Activated CD4-positive, alpha-beta T cell treated with anti-CD3 and anti-CD28 coated beads, Interleukin-2, amount 50 U/mL, for 1 hour (primary cell): ENCODE measurements around the gene KCNQ1.

Experiments used
- DNase-seq: peaks from one replicate; pipeline ENCODE4 v3.0.0-alpha.2; 2020

The KCNQ1 gene

DNA sequence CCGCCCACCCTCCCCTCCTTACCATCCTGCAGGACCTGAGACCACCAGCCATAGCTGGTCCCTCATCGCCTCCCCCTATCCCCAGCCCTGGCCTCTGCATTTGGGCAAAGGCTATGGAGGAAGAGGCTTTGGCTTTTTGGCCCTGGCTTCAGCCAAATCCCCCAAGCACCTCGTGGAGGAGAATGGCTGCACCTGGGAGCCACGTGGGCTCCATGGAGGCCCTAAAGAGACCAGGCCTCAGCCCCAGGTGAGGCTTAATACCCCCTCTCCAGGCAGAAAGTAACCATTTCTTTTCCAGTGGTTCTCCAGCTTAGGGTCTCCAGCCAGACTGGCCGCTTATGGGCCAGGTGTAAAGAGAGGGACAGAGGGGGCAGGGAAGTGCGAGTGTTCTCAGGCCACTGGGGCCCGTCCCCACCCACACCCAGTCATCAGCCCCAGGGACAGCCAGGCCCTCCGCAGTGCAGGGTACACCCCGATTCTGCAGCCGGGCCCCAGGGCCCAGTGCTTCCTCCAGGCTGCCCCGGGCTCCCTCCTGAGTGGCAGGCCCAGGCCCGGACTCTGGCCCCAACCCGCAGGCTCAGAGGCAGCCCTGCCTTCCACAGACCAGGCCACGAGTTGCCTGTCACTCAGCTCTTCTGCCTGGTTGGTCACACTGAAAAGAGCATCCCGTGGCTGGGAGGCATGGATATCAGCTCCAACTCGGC lies 414.3 kb downstream of the KCNQ1 start:
- DNase-seq: no peak

DNA sequence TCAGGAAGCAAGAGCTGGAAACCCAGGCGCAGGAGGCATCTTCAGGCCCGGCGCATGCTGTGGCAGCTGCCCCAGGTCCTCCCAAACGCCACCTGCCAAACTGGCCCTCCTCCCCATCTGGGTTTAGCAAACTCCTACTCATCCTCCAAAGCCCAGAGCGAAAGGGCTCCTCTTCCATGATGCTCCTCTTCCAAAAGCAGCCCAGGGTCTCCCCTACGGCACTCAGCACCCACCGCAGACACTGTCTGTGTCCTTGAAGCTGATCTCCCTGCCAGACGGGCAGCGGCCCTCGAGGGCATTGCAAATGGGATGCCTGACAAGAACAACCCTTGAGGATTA lies 414.9 kb downstream of the KCNQ1 start:
- no peak for DNase-seq

DNA sequence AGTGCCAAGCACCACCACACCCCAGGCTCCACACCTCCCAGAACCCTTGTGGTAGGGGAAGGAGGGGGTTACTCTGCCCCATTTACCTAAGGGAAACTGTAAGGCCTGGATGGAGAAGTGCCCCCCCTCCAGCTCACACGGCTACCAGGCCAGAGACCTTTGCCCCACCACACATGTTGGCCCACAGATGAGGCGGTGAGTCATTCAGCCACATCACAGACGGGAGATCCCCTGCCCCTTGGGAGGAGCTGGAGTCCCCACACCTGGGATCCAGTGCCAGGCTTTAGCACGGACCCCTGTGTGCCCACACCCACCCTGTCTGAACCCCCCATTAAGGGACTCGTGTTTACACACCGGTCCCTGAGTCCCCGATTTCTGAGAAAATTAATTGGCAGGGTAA lies 415.8 kb downstream of the KCNQ1 start:
- no peak for DNase-seq

DNA sequence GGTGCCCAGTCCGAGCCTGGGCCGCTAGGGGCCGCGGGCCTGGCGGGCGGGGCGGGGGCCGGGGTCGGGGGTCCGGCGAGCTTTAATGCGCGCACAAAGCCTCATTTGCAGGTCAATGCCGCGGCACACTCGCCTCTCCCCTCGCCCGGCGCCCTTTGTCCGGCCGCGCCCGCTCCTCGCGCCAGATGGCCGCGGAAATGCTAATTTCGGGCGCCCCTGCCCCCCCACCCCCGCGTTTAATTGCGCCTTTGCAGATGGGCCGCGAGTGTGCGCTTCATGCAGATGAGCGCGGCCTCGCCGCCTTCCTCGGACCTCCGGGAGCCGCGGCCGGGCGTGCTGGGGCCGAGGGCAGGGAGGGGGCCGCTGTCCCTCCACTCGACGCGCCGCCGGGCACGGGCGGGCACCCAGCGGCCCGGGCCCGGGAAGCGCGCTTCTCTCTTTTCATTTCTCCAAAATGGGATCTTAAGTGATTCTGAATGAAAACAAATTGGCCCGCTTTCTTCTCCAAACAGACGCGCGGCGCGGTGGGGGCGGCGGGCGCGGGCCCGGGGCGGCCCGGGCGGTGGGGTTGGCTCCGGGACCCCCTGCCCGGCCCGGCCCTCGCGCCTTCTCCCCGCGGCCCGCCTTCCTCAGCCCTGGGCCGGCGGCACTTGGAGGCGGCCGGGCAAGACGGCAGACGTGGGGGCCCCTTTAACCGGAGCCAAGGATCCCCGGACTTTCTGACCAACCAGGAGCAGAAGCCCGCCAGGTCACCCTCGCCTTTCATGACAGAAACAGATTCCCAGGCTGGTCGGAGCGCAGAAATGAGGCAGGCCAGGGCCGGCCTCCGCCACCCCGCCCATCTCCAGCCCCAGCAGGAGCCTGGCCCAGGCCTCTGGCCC lies 417.8 kb downstream of the KCNQ1 start:
- no peak for DNase-seq

DNA sequence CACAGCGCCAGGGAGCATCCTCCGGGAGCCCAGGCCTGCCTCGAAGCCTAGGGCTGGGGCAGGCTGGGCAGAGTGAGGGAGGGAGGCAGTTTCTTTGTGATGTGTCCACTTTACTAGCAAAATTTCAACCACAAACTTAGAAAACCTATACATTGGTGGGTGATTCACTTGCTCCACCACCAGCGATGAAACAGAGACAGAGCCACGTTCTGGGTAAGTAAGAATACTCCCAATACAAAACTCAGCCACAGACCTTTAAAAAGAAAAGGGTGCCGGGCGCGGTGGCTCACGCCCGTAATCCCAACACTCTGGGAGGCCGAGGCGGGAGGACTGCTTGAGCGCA lies 418.4 kb downstream of the KCNQ1 start:
- no peak for DNase-seq

DNA sequence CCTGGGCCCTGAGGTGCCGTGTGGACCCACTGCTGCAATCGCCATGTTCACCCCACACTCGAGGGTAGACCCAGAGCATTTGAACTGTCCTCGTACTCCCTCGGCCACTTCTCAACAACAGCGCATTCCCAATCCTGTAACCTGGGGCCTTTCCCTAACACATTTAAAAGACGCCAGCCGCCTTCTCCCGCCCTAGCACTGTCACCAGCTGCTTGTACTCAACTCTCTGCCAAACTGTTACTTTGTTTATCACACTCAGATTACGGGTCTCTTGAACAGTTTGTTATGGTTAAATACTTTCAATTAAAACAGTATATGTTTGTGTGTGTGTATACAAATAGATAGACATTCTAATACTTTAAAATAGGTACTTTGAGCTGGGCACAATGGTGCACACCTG lies 420.1 kb downstream of the KCNQ1 start:
- no peak for DNase-seq

DNA sequence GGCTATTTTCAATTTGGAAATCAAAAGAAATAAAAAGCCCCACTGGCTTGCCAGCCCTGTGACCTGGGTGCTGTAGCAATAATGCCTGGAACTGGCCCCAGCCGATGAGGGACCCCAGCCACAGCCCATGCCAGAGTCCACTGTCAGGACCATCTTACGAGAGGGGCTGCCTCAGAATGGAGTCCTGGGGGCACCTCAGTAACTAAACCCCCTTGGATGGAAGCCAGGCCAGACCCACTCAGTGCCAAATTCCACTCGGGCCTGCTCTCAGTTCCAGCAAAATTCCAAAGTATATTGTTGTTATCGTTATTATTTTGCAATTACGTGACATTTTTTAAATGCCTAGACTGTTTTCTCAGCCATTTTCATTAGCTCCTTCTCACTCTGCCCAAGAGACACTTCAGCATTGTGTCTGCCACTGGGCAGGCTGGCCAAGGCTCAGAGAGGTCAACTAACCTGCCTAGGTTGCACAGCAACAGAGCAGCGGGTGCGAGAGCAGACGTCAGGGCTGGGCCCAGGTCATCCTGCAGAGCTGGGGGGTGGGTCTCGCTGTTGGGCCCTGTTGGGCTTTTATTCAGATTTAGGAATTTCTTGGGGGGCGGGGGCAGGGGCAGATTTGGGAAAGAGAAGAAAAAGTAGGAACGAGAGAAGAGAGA lies 421.2 kb downstream of the KCNQ1 start:
- no peak for DNase-seq

DNA sequence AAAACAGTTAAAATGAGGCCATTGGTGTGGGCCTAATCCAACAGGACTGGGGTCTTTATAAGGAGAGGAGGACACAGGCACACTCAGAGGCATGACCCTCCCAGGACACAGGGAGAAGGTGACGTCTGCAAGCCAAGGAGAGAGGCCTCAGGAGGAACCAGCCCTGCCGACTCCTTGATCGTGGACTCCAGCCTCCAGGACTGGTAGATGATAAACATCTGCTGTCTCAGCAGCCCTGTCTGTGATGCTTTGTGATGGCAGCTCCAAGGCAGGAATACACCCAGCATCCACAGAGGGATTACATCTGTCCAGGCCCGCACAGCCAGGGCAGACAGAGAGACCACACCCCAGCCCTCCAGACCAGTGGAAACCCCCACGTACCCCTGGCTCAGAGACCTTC lies 422.3 kb downstream of the KCNQ1 start:
- no peak for DNase-seq

DNA sequence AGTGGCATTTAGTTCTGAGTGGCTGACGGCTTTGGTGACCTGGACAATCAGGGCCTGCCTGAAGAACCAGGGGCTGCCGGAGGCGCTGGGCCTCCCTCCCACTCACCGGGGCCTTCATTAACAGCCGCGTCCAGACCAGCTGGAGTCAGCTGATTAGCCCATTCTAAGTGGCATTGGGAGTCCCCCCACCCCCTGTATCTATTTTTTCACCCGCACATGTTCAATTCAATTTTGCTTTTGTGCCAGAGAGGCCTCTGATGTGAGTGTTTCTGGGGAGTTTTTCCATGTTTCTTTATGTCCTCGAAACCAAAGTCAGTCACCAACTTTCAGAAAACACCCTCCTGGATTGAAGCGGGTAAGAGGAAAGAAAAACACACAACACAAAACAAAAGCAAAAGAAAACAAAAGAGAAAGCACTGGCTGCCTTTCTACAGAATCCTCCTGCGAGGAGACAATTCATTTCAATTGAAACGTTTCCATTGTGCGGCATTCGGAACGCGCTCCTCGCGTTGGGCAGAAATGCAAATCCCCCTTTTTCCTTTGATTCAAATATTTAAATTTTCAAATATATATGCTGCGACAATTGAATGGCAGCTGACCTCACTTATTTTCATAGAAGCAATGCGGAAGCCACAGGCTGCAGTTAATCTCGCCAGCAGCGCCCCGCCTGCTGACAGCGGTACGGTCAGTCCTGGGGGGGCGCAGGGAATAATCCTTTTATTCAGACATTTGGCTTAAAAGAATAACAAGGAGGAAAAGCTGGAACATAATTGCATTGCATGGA lies 423.1 kb downstream of the KCNQ1 start:
- DNase-seq: no peak

DNA sequence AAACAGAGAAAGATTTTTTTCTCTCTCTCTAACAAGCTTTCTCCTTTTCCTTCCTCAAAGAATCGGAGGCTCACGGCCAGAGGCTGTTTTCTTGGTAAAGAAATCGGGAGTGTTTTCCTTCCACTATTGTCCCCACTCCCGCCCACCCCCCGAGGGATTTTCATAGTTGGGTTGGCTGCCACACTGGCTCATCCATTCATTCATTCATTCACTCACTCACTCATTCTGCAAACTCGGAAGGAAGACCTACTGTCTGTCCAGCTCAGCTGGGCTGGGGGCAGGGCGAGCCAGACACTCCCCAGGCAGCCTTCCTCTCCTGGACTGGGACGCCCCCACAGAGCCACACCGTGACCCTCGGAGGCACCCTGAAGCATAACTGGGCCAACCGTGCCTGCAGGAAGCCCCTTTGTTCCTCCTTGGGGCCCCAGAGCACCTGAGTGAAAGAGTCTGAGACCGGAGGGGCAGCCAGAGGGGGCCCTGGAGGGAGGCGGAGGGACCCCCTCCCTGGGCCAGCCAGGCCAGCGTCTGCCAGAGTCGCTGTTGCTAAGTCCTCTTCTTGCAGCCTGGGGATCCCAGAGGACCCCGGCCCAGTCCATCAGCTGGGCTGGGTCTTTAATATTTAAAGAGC lies 423.8 kb downstream of the KCNQ1 start:
- no peak for DNase-seq

DNA sequence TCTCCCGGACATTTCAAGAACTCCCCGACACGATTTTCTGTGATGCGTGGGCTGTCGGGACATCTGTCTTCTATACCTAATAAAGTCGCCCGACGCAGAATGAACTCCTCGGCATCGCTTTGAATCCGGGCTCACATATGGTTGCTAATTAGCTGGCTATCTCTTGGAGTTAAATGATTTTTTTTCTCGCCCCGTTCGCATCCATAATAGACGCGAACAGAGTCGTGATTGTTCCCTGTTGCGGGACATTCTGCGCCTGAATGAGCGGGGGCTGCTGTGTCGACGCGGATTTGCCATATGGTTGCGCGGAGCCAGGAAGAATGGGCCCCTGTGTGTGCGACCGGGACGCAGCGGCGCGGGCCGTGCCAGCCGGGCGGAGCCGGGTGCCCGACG lies 424.3 kb downstream of the KCNQ1 start:
- DNase-seq: no peak

DNA sequence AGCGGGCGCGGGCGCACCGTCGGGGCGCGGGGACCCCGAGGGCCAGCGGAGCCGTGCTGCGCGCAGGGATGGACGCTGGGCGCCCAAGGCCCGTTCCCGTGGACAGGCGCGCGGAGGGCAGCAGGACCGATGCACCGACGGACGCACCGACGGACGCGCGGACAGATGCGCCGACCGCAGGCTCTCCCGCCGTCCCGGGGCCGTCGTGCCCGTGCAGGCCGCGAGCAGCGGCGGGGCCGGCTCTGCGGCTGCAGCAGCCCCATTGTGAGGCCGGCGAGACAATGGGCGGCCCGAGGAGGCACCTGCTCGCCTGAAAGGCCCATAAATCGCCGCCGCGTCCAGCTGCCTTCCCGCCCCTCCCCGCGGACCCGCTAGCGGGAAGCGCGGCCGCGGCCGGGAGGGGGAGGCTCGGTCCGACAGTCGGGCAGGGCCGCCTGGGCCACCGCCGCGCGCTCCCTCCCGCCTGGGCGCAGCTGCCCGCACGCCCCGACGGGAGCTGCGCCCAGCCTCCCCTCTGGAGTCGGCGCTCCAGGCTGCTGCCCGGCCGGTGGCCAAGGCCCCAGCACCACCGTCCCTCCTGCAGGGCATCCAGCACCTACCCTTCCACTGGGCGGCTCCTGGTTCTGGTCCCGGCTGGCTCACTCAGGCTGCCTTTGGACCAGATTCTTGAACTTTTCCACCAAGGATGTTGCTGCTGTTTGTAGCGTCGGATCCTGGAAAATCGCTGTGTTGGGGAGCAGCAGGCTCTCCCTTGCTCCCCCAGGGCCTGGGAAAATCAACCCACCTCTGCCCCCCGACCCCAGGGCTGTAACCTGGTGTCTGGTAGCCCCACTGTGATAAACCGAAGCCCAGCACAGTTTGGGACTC lies 425.0 kb downstream of the KCNQ1 start:
- DNase-seq: no peak

DNA sequence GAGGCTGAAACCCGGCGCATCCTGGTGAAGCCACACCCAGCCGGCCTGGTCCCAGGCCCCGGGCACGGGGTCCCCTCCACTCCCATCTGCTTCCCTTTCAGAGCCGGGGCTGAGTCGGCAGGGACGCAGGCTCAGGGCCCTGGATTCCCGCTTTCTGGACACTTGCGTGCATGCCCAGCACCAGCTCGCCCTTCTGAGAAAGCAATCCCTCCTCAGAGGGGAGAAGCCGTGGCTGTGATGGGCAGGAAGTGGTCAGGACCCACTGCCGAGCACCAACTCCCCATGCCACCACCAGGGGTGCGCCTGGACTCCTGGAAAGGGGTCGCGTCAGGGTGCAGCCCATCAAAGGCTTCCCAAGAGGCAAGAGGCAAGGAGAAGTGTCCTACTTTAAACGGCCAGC lies 425.7 kb downstream of the KCNQ1 start:
- DNase-seq: no peak

DNA sequence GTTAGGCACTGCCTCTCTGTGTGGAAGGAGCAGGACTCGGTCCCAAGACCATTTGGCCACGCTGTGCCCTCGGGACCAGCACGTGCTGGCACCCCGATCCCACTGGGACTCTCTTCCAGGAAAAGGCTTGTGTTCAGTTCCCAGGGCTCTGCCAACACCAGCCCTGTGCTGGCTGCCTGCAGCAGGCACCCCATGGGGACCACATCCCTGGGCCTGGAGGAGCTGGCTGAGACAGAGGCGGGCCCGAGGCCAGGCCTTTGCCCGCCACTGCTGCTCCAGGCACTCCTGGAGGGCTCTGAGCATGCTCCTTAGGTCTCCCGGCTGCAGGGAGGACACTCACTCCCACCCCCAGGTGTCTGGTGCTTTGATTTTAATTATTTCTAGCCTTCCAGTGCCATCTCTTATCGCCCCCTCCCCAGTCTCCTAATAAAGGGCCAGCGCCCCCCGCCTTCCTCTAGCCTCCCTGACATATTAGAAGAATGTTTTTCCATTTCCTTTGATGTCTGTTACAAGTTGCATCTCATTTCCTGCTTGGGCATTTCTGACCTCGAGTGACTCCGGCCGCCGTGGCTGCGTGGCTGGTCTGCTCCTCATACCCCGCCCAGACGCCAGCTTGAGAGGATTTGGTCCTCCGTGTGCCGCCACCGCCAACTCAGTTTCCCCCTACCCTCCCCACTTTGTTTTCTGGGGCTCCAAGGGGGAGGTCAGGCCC lies 426.3 kb downstream of the KCNQ1 start:
- DNase-seq: no peak

DNA sequence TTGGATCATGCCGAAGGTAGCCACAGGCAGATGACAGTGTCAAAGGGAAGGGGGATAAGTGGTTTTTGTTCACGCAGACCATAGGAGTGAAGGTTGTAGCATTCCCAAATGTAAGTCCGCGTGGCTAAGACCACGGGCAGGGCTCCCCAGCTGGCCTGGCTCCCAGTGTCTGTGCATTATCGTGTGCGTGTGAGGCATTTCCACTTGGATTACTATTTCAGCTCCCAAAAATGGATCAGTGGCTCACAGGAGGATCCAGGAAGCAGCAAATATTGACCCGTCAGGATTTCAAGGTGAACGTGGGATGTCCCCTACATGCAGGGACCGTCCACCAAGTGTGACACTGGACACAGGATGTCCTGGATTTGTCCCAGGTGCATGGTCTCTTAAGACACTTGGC lies 430.2 kb downstream of the KCNQ1 start:
- no peak for DNase-seq

DNA sequence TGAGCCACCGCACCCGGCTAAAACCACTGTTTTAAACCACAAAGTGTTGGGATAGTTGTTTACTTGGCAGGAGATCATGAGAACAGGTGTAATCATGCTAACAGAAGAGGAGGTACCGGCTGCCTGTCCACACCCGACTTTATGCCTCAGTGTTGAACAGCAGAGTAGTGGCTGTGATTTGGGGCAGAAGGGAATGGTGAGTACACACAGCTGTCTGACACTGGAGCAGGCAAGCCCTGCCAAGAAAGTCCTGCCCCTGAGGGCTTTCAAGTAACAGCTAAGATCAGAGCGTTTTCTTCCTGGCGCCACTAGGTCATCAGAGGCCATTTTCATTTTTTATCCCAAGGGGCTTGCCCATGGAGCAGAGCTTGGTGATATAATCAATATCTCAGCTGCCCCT lies 432.7 kb downstream of the KCNQ1 start:
- no peak for DNase-seq

DNA sequence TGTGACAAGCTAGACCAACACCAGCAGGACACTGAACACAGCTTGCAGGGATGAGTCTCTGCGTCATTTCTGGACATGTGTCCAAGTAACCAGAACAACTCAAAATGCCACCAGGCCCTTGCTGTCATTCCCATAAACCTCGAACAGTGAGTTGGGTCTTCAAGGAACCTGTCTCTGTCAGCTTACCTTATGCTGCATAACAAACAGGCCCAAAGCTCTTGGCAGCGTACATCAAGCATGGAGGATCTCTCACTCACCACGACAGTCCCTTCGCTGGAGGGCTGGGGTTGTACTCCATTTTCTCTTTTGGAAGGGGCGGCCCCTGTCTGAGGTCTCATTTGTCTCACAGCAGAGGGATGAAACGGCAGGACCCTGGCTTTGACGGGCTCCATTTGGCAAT lies 434.0 kb downstream of the KCNQ1 start:
- DNase-seq: no peak

DNA sequence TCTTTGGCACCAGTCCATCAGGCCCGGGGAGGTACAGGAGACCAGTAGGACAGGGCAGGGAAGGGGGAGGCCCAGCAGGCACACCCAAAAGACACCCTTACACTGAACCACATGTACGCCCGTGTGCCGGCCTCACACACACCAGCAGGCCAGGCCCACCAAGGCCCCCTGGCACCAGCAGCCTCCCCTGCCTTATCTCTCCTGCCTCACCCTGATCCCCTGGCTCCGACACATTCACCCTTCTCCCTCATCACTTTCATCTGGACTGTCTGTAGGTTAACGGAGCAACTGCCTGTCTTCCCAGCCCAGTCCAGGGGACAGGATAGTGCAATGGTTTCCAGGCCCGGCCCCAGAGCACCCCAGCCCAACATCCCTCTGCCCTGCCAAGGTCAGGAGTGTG lies 435.8 kb downstream of the KCNQ1 start:
- no peak for DNase-seq

DNA sequence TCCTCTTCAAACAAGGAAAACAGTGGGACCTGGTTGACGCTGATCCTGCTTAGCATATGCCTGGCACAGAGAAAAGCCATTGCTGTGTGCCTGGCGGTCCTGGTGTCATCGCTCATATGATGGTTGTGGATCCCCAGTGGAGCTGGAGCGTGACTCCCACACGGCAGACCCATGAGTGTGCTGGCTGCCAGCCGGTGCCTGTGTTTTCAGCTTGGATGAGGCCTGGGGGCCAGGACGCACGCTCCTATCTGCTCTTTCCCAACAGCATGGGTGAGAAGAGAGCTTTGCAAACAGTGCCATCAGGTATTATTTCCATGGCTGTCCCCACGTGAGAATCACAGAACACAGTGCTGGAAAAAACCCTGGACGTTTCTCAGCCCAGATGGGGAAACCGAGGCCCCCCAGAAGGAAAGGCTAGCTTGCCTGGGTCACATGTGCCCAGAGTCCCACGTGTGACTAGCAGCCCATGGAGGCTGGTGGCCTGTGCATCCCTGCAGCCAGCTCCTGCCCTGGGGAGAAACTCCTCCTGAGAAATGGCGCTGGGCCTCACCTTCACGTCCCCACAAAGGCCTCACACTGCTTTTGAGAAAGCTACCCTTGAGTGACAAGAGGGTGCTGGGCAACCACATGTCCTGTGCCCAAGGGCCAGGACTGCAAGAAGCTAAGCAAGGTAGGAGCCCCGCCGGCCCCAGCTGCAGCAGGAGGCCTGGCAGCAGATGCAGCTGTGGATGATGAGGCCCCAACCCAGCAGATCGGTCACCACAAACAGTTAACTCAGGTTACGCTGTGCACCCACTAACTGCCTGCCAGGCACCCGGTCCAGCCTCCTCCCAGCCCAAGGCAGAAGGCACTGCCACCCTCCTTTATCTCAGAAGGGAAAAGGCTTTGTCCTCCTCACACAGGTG lies 436.5 kb downstream of the KCNQ1 start:
- DNase-seq: no peak

DNA sequence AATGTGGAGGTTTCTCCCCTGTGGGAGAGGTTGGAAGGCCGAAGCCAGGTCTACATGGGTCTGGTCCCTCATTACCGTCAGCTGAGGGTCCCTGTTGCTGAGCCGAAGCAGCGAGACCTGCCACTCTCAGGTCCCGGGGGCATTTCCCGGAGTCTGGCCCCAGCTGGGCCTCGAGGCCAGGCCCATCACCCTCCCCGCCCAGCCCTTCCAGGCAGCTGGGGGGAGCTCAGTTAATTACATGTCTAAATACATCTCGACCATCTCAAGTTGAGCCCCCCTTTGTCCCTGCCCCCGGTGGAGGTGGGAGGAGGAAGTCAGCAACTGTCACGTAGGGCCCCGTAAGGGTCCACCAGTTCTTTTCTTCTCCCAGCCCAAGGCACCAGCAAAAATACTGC lies 437.2 kb downstream of the KCNQ1 start:
- DNase-seq: no peak
